A673 (cell line): ENCODE results near the gene CRYGN. TPM values are rescaled to one million over a fixed set of nuclear protein-coding genes. Genes with fewer than 3 reads are reported as not detected.

ENCODE experiments used
- BruUV-seq: library from RNA; stranded (reverse); fragments of 400-500 nt; replicated peaks from 2 replicates; lab custom pipeline; 2021; lab: Mats Ljungman, UMichigan
- CTCF ChIA-PET: fragments of 300-600 bp; sonication (Branson Sonifier 250); formaldehyde crosslinking; loops from one replicate; lab custom pipeline; 2022; ENCODE audit warnings: antibody characterized with exemption; lab: Charles Lee
- POLR2A ChIA-PET: fragments of 300-600 bp; sonication (Branson Sonifier 250); formaldehyde crosslinking; loops from one replicate; lab custom pipeline; 2022; ENCODE audit warnings: antibody characterized with exemption; ENCODE audit not compliant: low non-redundant PET; lab: Charles Lee
- DNase-seq: peaks from one replicate; pipeline ENCODE4 v3.0.0-alpha.2; 2015; ENCODE audit warnings: low spot score
- H3K27ac ChIP-seq: fragments of 200-600 bp; sonication (generic); 2 replicates; pipeline ENCODE4 v1.5.1; 2016; ENCODE audit warnings: mixed run types, low read depth, mild to moderate bottlenecking, mixed read lengths, antibody characterized with exemption, low read length; ENCODE audit not compliant: poor library complexity, severe bottlenecking
- H3K27me3 ChIP-seq: fragments of 200-600 bp; sonication (generic); replicated peaks from 2 replicates; pipeline ENCODE4 v1.6.1; 2017; ENCODE audit warnings: mixed run types, low read depth, mild to moderate bottlenecking, mixed read lengths, antibody characterized with exemption, low read length; ENCODE audit not compliant: insufficient read depth, poor library complexity
- H3K36me3 ChIP-seq: fragments of 200-600 bp; sonication (generic); 2 replicates; pipeline ENCODE4 v1.6.1; 2016; ENCODE audit warnings: mixed run types, mild to moderate bottlenecking, mixed read lengths, antibody characterized with exemption, low read length; ENCODE audit not compliant: insufficient read depth, poor library complexity, severe bottlenecking
- H3K4me1 ChIP-seq: fragments of 200-600 bp; sonication (generic); 2 replicates; pipeline ENCODE4 v1.6.1; 2017; ENCODE audit warnings: mixed run types, mild to moderate bottlenecking, mixed read lengths, antibody characterized with exemption, low read length; ENCODE audit not compliant: insufficient read depth, poor library complexity, severe bottlenecking
- H3K4me3 ChIP-seq: fragments of 200-600 bp; sonication (generic); 2 replicates; pipeline ENCODE4 v1.5.1; 2016; ENCODE audit warnings: low read depth, mixed run types, mild to moderate bottlenecking, mixed read lengths, low read length; ENCODE audit not compliant: poor library complexity, severe bottlenecking
- H3K9me3 ChIP-seq: fragments of 200-600 bp; sonication (generic); 2 replicates; pipeline ENCODE4 v1.6.1; 2016; ENCODE audit warnings: mixed run types, low read depth, mild to moderate bottlenecking, mixed read lengths, antibody characterized with exemption, low read length; ENCODE audit not compliant: poor library complexity, severe bottlenecking
- EZH2 ChIP-seq: fragments of 200-600 bp; sonication (generic); IDR thresholded peaks from 2 replicates; pipeline ENCODE4 v1.6.1; 2017; ENCODE audit warnings: borderline replicate concordance, low read depth, mild to moderate bottlenecking, mixed read lengths, antibody characterized with exemption, low read length; ENCODE audit not compliant: poor library complexity, severe bottlenecking
- intact Hi-C: fragments of 100-400 bp; cut with micrococcal nuclease; formaldehyde crosslinking; loops from one replicate; pipeline ENCODE4 v1.10.0; 2022; ENCODE audit not compliant: unreplicated experiment
- total RNA-seq: library from RNA; stranded (reverse); gene quantifications from 2 replicates; pipeline ENCODE4 v1.2.3, GENCODE V29; 2021
- TF ChIP-seq, protein P1 (sequence below): fragments of 300-800, 200-600 bp; sonication (generic); conservative IDR thresholded peaks from 2 replicates; pipeline ENCODE4 v1.5.1; 2017; ENCODE audit warnings: low read depth, mild to moderate bottlenecking, antibody characterized with exemption, low read length, moderate library complexity, mixed read lengths

CRYGN gene
- total RNA-seq, 1 experiment from 2014 or later: 0.13 TPM

DNA sequence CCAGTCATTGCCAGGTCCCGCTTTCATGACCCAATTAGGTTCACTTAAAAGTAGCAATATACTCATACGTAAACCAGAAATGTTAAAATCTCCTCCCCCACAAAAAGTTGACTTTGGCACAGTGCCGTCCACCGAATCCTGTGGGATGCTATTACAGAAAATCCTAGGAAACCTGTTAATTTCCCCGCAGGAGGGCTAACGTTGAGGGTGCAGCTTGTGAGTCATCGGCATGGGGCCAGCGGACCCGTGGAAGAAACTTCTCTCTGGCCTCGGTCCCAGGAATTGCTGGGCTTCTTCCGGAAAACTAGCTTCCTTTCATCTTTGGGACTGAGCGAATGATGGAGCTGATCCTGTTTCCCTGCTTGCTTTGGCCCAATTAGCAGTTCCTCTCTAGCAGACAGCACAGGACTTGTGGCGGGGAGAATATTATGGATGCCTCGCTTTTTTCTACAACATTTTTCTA, 13.5 kb downstream of the CRYGN start:
- DNase-seq: peak; percentile 68
- H3K4me1 ChIP-seq: peaks cover 31% of the 10 kb centered on the region
- no peaks in the 10 kb centered on the region for H3K27me3 ChIP-seq
- ChIA-PET POLR2A (no interaction called here), CTCF (interaction anchor here (0.7 kb wide), 1 partner anchor 28 kb away, joined by 3 read pairs; no protein-coding TSS in a partner anchor)
- H3K36me3 ChIP-seq: no peaks in the 10 kb centered on the region
- H3K27ac ChIP-seq: no peak overlapping the region
- H3K4me3 ChIP-seq: no peak overlapping the region
- TF ChIP-seq EZH2: no peak
- TF ChIP-seq, protein P1, sequence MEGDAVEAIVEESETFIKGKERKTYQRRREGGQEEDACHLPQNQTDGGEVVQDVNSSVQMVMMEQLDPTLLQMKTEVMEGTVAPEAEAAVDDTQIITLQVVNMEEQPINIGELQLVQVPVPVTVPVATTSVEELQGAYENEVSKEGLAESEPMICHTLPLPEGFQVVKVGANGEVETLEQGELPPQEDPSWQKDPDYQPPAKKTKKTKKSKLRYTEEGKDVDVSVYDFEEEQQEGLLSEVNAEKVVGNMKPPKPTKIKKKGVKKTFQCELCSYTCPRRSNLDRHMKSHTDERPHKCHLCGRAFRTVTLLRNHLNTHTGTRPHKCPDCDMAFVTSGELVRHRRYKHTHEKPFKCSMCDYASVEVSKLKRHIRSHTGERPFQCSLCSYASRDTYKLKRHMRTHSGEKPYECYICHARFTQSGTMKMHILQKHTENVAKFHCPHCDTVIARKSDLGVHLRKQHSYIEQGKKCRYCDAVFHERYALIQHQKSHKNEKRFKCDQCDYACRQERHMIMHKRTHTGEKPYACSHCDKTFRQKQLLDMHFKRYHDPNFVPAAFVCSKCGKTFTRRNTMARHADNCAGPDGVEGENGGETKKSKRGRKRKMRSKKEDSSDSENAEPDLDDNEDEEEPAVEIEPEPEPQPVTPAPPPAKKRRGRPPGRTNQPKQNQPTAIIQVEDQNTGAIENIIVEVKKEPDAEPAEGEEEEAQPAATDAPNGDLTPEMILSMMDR: no peak
- intact Hi-C loops: no loop called here
- no TSS peak for BruUV-seq
- H3K9me3 ChIP-seq: no peaks in the 10 kb centered on the region

DNA sequence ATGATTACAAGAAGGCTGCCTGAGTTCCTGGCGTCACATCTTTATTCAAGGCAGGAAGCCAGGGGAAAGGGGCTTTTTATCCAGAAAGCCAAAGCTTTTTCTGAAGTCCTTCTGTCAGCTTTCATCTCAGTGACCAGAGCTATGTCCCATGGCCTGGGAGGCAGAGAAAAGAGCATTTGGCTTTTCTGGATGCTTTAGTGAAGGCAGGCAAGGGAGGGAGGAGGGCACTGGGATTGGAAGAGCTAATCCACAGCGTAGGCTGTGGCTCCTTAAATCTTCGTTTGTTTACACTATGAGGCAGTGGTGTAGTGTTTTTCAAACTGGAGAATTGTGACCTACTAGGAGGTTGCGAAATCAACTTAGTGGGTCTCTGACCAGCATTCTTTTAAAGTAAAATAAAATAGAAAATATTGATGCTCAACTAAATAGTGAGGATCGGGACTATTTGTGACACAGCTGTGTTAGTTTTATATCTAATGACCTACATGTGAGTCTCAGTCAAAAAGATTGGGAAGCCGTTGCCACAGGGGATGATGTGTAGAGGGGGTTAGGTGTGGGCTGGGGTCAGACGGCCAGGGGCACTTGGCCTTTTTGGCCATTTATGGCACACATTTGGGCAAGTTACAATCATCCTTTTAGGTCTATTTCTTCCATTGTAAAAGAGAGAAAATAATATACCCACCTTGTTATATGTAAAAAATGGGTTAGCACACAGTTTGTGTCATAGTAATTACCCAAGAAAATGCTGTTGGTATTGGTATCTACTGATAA, 14.1 kb downstream of the CRYGN start:
- Histone ChIP-seq H3K9me3 (no peaks in the 10 kb centered on the region), H3K27ac (no peak overlapping the region), H3K4me3 (no peak overlapping the region), H3K27me3 (no peaks in the 10 kb centered on the region), H3K36me3 (no peaks in the 10 kb centered on the region), H3K4me1 (peaks cover 31% of the 10 kb centered on the region)
- POLR2A ChIA-PET: no interaction called here
- BruUV-seq: no TSS peak
- intact Hi-C loops: no loop called here
- DNase-seq: no peak
- CTCF ChIA-PET: interaction anchor here (0.7 kb wide), 1 partner anchor 28 kb away, joined by 3 read pairs; no protein-coding TSS in a partner anchor
- TF ChIP-seq EZH2: no peak
- TF ChIP-seq, protein P1: no peak

DNA sequence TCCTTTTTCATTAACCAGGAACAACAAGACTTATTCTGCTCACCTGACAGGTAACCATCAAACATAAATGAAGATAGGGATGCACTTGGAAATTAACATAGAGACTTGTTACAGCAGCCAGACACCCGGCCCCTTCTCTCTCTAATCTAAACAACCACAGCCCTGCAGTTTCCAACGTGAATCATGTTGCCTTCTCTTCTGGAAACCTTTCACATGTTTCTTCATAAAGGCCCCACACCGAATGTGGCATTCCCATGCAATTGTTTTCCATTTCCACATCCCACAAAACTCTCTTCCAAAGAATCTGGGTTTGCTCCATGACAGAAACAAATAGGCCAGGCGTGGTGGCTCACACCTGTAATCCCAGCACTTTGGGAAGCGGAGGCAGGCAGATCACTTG, 15.1 kb downstream of the CRYGN start:
- H3K27me3 ChIP-seq: no peaks in the 10 kb centered on the region
- no TSS peak for BruUV-seq
- ChIA-PET POLR2A (no interaction called here), CTCF (no interaction called here)
- no peak overlapping the region for H3K4me3 ChIP-seq
- DNase-seq: no peak
- no peak overlapping the region for H3K27ac ChIP-seq
- H3K9me3 ChIP-seq: no peaks in the 10 kb centered on the region
- intact Hi-C loops: no loop called here
- peaks cover 31% of the 10 kb centered on the region for H3K4me1 ChIP-seq
- no peaks in the 10 kb centered on the region for H3K36me3 ChIP-seq
- TF ChIP-seq, protein P1: no peak
- no peak for TF ChIP-seq EZH2
